ENCODE results near the gene FMN1.

DNA sequence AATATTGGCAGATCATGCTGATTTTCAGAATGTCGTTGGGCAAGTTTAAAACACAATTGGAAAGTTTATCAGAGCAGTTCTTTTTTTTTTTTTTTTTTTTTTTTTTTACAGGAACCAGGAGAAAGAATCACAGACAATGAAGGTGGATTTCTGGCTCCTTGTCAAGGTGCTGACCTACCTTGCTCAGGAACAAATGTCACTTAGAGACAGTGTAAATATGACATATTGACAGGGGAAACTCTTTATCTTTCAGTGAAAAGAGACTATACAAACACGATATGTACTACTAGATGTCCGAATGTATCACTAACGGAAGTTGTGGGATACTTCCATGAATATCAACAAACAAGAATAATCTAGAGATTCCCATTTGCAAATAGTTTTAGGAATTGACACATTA is 237.3 kb downstream of the FMN1 start:
- TF ChIP-seq, protein P1, sequence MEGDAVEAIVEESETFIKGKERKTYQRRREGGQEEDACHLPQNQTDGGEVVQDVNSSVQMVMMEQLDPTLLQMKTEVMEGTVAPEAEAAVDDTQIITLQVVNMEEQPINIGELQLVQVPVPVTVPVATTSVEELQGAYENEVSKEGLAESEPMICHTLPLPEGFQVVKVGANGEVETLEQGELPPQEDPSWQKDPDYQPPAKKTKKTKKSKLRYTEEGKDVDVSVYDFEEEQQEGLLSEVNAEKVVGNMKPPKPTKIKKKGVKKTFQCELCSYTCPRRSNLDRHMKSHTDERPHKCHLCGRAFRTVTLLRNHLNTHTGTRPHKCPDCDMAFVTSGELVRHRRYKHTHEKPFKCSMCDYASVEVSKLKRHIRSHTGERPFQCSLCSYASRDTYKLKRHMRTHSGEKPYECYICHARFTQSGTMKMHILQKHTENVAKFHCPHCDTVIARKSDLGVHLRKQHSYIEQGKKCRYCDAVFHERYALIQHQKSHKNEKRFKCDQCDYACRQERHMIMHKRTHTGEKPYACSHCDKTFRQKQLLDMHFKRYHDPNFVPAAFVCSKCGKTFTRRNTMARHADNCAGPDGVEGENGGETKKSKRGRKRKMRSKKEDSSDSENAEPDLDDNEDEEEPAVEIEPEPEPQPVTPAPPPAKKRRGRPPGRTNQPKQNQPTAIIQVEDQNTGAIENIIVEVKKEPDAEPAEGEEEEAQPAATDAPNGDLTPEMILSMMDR (IDR thresholded peaks at IDR 0.05) = no peak
- TF ChIP-seq POLR2A (IDR thresholded peaks at IDR 0.05) = no peak

All from vagina (tissue), 2 donors.